ENCODE data around the gene FEN1. TPM values are rescaled to one million over a fixed set of nuclear protein-coding genes. Genes with fewer than 3 reads are reported as not detected.

The FEN1 gene
- total and polyA plus RNA-seq, 2 of the 13 experiments (the other 11 are each of a cell fraction or from before 2014, with no cell fraction given): 12.4 to 102 TPM

- TF ChIP-seq, protein P1, sequence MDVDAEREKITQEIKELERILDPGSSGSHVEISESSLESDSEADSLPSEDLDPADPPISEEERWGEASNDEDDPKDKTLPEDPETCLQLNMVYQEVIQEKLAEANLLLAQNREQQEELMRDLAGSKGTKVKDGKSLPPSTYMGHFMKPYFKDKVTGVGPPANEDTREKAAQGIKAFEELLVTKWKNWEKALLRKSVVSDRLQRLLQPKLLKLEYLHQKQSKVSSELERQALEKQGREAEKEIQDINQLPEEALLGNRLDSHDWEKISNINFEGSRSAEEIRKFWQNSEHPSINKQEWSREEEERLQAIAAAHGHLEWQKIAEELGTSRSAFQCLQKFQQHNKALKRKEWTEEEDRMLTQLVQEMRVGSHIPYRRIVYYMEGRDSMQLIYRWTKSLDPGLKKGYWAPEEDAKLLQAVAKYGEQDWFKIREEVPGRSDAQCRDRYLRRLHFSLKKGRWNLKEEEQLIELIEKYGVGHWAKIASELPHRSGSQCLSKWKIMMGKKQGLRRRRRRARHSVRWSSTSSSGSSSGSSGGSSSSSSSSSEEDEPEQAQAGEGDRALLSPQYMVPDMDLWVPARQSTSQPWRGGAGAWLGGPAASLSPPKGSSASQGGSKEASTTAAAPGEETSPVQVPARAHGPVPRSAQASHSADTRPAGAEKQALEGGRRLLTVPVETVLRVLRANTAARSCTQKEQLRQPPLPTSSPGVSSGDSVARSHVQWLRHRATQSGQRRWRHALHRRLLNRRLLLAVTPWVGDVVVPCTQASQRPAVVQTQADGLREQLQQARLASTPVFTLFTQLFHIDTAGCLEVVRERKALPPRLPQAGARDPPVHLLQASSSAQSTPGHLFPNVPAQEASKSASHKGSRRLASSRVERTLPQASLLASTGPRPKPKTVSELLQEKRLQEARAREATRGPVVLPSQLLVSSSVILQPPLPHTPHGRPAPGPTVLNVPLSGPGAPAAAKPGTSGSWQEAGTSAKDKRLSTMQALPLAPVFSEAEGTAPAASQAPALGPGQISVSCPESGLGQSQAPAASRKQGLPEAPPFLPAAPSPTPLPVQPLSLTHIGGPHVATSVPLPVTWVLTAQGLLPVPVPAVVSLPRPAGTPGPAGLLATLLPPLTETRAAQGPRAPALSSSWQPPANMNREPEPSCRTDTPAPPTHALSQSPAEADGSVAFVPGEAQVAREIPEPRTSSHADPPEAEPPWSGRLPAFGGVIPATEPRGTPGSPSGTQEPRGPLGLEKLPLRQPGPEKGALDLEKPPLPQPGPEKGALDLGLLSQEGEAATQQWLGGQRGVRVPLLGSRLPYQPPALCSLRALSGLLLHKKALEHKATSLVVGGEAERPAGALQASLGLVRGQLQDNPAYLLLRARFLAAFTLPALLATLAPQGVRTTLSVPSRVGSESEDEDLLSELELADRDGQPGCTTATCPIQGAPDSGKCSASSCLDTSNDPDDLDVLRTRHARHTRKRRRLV (CRISPR knock-in tag; IDR thresholded peaks at IDR 0.05): no peak
- TF ChIP-seq HNF4A (CRISPR knock-in tag; IDR thresholded peaks at IDR 0.05): 0 out of 2 replicates have a peak, but pooled peaks have one; percentile 33
- TF ChIP-seq THRA (CRISPR knock-in tag; IDR thresholded peaks at IDR 0.05; ENCODE audit: borderline replicate concordance): peak; percentile 53; the same call in 1 of the 2 replicates
- peak; percentile 57; the same call in 1 of the 2 replicates for TF ChIP-seq ZNF281 (CRISPR knock-in tag; IDR thresholded peaks at IDR 0.05; ENCODE audit: borderline replicate concordance)
- TF ChIP-seq HMG20B (CRISPR knock-in tag; conservative IDR thresholded peaks at IDR 0.05): no peak
- TF ChIP-seq ZNF550 (CRISPR knock-in tag; IDR thresholded peaks at IDR 0.05; ENCODE audit: borderline replicate concordance): 0 out of 2 replicates have a peak, but pooled peaks have one; percentile 12
- no peak for TF ChIP-seq ZSCAN22 (CRISPR knock-in tag; IDR thresholded peaks at IDR 0.05)
- peak; percentile 39; the same call in 1 of the 2 replicates for TF ChIP-seq MED1 (CRISPR knock-in tag; IDR thresholded peaks at IDR 0.05)
- TF ChIP-seq ZNF547 (CRISPR knock-in tag; IDR thresholded peaks at IDR 0.05): no peak
- TF ChIP-seq ZNF790 (CRISPR knock-in tag; IDR thresholded peaks at IDR 0.05; ENCODE audit: borderline replicate concordance): peak; percentile 44; the same call in 1 of the 2 replicates
- TF ChIP-seq RARA (CRISPR knock-in tag; IDR thresholded peaks at IDR 0.05): peak; percentile 70; the same call in 1 of the 2 replicates
- peak; percentile 87 for TF ChIP-seq KDM3A (CRISPR knock-in tag; IDR thresholded peaks at IDR 0.05; ENCODE audit: low read depth)
- TF ChIP-seq, protein P2, sequence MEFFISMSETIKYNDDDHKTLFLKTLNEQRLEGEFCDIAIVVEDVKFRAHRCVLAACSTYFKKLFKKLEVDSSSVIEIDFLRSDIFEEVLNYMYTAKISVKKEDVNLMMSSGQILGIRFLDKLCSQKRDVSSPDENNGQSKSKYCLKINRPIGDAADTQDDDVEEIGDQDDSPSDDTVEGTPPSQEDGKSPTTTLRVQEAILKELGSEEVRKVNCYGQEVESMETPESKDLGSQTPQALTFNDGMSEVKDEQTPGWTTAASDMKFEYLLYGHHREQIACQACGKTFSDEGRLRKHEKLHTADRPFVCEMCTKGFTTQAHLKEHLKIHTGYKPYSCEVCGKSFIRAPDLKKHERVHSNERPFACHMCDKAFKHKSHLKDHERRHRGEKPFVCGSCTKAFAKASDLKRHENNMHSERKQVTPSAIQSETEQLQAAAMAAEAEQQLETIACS (CRISPR knock-in tag; IDR thresholded peaks at IDR 0.05): no peak
- TF ChIP-seq RBAK (CRISPR knock-in tag; IDR thresholded peaks at IDR 0.05): no peak
- TF ChIP-seq, protein P3, sequence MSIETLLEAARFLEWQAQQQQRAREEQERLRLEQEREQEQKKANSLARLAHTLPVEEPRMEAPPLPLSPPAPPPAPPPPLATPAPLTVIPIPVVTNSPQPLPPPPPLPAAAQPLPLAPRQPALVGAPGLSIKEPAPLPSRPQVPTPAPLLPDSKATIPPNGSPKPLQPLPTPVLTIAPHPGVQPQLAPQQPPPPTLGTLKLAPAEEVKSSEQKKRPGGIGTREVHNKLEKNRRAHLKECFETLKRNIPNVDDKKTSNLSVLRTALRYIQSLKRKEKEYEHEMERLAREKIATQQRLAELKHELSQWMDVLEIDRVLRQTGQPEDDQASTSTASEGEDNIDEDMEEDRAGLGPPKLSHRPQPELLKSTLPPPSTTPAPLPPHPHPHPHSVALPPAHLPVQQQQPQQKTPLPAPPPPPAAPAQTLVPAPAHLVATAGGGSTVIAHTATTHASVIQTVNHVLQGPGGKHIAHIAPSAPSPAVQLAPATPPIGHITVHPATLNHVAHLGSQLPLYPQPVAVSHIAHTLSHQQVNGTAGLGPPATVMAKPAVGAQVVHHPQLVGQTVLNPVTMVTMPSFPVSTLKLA (IDR thresholded peaks at IDR 0.05): no peak
- TF ChIP-seq LCORL (IDR thresholded peaks at IDR 0.05): no peak
- TF ChIP-seq LCORL (CRISPR knock-in tag; IDR thresholded peaks at IDR 0.05): peak; percentile 88
Observed at GRCh38 chr11:61747192-61747966, 45.3 kb upstream of the FEN1 start (continued).
